Retinal pigment epithelial cell (primary cell): ENCODE measurements around the gene RETREG2.

Source experiments
- DNase-seq: peaks from one replicate; pipeline ENCODE4 v3.0.0-alpha.2; 2010; ENCODE audit warnings: low read depth
- H3K4me3 ChIP-seq: 2 replicates; pipeline ENCODE4 v1.5.1; 2011; ENCODE audit warnings: mild to moderate bottlenecking, low read length, control low read depth, moderate library complexity
- TF ChIP-seq, protein P1 (sequence below): conservative IDR thresholded peaks from 2 replicates; pipeline ENCODE4 v1.5.1; 2011; ENCODE audit warnings: low read depth, low read length, control low read depth, inconsistent platforms

The RETREG2 gene

DNA sequence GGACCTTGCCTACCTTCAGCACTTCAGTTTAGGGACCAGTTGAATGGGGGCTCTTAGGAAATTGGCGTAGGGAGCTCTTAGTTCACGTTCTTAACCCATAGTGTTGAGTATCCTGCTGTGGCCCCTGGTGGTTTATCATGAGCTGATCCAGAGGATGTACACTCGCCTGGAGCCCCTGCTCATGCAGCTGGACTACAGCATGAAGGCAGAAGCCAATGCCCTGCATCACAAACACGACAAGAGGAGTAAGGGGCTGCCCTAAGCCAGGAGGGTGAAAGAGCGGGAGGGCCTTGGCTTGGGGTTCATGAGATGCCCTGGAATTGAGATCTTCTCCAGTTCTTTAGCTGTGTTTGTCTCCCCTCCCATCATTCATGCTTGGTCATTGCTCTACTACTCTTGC, 2.9 kb downstream of the RETREG2 start:
- TF ChIP-seq, protein P1, sequence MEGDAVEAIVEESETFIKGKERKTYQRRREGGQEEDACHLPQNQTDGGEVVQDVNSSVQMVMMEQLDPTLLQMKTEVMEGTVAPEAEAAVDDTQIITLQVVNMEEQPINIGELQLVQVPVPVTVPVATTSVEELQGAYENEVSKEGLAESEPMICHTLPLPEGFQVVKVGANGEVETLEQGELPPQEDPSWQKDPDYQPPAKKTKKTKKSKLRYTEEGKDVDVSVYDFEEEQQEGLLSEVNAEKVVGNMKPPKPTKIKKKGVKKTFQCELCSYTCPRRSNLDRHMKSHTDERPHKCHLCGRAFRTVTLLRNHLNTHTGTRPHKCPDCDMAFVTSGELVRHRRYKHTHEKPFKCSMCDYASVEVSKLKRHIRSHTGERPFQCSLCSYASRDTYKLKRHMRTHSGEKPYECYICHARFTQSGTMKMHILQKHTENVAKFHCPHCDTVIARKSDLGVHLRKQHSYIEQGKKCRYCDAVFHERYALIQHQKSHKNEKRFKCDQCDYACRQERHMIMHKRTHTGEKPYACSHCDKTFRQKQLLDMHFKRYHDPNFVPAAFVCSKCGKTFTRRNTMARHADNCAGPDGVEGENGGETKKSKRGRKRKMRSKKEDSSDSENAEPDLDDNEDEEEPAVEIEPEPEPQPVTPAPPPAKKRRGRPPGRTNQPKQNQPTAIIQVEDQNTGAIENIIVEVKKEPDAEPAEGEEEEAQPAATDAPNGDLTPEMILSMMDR, result no peak
- H3K4me3 ChIP-seq, result no peak overlapping the region
- DNase-seq, result no peak

DNA sequence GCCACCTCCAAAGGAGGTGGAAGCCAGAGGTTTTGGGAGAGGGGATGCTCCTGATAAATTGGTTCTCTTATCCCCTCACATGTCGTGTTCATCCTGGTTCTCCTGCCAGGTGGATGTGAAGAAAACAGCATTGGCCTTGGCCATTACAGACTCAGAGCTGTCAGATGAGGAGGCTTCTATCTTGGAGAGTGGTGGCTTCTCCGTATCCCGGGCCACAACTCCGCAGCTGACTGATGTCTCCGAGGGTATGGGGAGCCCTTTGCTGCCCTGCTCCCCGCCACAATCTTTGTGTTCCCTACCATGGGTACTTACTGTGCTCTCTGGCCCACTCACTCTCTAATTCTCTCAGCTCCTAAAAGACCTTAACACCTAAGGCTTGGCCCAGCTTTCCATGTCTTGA, 3.5 kb downstream of the RETREG2 start:
- no peak for DNase-seq
- TF ChIP-seq, protein P1, result no peak
- H3K4me3 ChIP-seq, result no peak overlapping the region

DNA sequence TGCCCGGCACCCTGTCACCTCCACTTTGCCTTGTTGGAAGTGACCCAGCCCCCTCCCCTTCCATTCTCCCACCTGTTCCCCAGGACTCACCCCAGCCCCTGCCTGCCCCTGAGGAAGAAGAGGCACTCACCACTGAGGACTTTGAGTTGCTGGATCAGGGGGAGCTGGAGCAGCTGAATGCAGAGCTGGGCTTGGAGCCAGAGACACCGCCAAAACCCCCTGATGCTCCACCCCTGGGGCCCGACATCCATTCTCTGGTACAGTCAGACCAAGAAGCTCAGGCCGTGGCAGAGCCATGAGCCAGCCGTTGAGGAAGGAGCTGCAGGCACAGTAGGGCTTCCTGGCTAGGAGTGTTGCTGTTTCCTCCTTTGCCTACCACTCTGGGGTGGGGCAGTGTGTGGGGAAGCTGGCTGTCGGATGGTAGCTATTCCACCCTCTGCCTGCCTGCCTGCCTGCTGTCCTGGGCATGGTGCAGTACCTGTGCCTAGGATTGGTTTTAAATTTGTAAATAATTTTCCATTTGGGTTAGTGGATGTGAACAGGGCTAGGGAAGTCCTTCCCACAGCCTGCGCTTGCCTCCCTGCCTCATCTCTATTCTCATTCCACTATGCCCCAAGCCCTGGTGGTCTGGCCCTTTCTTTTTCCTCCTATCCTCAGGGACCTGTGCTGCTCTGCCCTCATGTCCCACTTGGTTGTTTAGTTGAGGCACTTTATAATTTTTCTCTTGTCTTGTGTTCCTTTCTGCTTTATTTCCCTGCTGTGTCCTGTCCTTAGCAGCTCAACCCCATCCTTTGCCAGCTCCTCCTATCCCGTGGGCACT, 4.5 kb downstream of the RETREG2 start:
- no peak for DNase-seq
- H3K4me3 ChIP-seq, result no peak overlapping the region
- TF ChIP-seq, protein P1, result no peak

DNA sequence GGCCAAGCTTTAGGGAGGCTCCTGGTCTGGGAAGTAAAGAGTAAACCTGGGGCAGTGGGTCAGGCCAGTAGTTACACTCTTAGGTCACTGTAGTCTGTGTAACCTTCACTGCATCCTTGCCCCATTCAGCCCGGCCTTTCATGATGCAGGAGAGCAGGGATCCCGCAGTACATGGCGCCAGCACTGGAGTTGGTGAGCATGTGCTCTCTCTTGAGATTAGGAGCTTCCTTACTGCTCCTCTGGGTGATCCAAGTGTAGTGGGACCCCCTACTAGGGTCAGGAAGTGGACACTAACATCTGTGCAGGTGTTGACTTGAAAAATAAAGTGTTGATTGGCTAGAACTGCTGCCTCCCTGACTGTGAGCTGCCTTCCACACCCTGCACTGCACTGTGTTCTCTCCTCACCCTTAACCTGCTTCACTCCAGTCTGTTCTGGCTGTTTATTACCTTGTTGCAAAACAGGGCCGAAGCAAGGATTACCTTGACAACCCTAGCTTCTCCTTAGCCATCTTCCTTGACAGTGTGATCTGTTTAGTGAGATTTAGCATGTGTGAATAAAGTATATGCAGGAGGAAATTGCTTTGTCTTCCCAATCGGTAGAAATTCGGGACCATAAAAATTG, 5.2 kb downstream of the RETREG2 start:
- TF ChIP-seq, protein P1, result no peak
- DNase-seq, result no peak
- H3K4me3 ChIP-seq, result no peak overlapping the region

DNA sequence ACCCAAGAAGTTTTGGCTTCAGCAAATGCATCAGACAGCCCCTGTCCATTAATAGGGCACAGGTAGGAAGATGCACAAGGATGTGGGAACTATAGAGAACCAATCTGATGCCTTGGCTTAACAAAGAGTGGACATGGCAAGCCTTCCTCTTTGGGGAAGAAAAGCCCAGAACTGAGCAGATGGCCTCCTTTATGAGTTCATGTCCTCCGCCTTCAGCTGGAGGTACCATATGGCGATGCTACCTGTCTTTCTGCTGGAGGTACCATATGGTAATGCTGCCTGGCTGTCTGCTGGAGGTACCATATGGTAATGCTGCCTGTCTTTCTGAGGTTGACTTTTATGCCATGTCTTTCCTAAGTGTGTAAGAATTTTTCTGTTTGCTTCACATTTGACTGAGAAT, 6.0 kb downstream of the RETREG2 start:
- TF ChIP-seq, protein P1, result no peak
- no peak overlapping the region for H3K4me3 ChIP-seq
- DNase-seq, result no peak

DNA sequence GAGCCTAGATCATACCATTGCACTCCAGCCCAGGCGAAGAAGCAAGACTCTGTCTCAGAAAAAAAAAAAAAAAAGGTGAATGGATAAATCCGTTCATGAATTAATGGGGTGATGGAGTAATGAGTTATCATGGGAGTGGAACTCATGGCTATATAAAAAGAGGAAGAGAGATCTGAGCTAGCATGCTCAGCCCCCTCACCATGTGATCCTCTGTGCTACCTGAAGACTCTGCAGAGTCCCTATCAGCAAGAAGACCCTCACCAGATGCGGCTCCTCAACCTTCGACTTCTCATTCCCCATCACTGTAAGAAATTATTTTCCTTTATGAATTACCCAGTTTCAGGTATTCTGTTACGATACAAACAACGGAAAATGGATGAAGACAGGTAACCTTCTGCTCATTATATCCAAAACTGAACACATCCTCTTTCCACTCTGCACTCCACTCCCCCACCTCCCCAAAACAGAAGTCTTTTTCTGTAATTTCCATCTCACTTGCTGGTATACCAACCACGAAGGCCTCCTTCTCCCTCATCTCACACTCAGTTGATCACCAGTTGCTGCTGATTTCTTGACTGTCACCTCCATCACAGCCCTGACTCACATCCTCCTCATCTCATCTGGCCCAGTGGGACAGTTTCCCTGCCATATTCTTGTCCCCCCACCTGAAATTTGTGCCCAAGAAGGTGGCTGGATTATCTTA, 8.8 kb downstream of the RETREG2 start:
- no peak overlapping the region for H3K4me3 ChIP-seq
- DNase-seq, result no peak
- TF ChIP-seq, protein P1, result no peak
